Caki2 (cell line): ENCODE results near the gene EDEM3. TPM values are rescaled to one million over a fixed set of nuclear protein-coding genes. Genes with fewer than 3 reads are reported as not detected.
"Not testable (repeated sequence)": the region's sequence is repeated elsewhere in the genome, so short reads cannot be mapped to it uniquely, and the experiment has no call there.

ENCODE experiments used
- DNase-seq: peaks from one replicate; pipeline ENCODE4 v3.0.0-alpha.2; 2015; ENCODE audit warnings: low read depth
- in situ Hi-C: cut with HindIII; loops from 2 replicates; pipeline ENCODE4 v1.10.0; 2016; ENCODE audit warnings: low sequenced_read_pairs, low pct_unique_long_range_greater_than_20kb, mixed read lengths
- total RNA-seq: library from RNA; depleted of rRNA; stranded (reverse); fragments of >200 nt; shearing (Covaris generic); gene quantifications from 2 replicates; pipeline ENCODE4 v1.2.3, GENCODE V29; 2014; ENCODE audit warnings: low replicate concordance

Gene EDEM3
- total RNA-seq, 1 experiment from 2014 or later = 8.8 TPM

DNA sequence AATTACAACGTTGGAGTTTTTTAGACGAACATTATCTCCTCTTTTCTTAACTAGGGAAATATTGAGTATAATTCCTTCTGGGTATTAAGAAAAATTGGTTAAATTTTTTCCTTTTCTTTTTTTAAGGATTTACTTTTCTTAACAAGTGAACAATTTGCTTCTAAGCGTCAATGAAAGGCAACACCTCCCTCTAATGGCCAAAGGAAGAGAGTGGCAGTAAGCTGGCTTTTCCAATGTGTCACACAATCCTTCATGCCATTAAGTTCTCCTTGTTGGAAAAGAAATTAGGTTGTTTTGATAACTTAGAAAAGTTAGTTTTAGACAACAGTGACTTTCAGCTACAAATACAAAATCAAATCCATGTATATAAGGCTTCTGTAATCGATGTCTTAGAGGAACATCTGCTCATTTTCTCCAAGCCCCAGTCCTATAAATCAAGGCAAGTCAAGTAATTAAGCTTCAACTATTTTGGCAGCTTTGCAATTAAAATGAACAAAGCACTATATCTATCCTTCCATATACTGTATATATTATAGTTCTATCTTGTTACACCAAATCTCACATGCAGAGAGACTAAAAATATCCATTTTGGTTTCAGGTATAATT is 62.8 kb downstream of the EDEM3 start:
- DNase-seq = peak; percentile 30
- in situ Hi-C loops = no loop called here

DNA sequence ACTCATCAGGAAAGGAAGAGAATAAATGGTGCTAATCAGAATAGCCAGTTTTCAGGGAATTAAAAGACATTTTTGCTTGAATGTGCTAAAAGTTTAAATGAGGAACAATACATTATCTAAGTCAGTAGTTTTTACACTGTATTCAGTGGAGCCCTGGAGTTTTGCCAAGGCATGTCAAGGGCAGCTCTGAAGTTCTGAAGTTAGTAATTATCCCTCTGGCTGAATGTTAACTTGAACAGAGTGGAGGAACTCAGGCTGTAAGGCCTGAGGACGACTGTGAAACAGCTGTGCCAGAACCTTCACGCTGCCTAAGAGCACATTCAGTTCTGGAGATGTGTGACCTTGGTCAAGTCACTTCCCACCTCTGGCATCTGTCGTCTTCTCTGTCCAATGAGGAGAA is 68.1 kb downstream of the EDEM3 start:
- in situ Hi-C loops = no loop called here
- no peak for DNase-seq

DNA sequence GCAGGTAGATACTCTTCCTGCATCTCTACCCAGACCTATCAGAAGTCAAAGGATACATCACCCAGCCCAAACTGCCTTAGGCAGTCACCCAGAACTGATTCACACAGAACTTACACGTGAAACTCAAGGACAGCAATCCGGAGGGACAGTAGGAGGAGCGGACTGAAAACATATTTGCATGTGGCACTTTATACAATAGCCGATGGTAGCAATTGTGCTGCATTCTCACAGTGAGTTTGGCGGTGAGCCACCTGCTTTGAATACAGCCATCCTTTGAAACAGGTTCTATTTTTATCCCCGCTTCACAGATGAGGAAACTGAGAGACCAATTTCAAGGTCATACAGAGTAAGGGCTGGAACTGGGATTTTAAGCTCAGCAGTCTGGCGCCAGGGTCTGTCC is 69.5 kb downstream of the EDEM3 start:
- in situ Hi-C loops = no loop called here
- DNase-seq = no peak

DNA sequence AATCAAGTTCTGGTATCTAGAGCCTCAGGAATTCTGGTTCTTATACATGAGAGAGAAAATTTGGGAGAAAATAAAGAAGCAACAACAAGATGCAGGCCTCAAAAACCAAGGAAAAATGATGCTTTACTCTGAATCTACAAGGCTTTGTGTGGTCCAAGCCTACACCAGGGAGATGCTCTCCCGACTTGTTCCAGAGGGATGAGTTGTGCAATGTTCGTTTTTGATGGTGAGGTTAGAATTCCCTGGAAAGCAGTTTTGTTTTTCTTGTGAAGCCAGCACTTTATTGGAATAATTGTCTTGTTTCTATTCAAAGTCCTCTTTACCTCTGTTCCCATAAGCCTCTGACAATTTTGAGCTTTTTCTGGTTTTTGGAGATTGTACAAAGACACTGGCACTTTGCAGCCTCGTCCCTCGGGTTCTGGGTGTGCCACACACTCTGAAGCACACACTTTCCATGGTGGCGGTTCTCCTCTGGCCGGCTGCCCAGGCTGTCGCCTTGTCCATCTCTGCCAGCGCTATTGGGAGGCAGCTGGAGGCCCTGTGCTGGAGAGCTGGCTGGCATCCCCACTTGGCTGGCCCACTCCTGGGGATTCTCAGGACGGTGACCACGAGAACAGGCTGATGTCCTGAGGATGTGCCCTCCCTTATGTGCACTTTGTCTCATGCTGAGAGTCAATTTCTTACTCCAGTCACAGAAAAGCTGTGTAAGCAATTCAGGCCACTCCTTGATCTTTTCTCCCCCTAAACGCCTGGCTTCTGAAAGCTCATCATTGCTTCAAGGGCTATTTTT is 70.2 kb downstream of the EDEM3 start:
- in situ Hi-C loops = no loop called here
- no peak for DNase-seq

DNA sequence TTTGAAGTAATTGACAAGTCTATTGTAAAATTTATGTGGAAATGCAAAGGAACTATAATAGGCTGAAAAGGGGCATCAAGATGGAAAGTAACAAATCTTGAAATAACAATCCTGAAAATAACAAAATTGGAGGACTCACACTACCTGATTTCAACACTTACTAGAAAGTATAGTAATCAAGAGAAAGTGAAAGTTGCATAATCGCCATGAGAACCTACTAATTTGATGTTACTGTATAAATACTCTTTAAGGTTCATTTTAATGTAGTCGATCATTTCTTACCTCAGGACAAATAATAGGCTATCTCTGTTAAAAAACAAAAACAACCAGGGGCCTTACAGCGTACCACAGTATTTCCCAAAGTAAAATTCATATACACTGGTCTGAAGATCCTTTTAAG is 71.7 kb downstream of the EDEM3 start:
- in situ Hi-C loops = no loop called here
- no peak for DNase-seq

DNA sequence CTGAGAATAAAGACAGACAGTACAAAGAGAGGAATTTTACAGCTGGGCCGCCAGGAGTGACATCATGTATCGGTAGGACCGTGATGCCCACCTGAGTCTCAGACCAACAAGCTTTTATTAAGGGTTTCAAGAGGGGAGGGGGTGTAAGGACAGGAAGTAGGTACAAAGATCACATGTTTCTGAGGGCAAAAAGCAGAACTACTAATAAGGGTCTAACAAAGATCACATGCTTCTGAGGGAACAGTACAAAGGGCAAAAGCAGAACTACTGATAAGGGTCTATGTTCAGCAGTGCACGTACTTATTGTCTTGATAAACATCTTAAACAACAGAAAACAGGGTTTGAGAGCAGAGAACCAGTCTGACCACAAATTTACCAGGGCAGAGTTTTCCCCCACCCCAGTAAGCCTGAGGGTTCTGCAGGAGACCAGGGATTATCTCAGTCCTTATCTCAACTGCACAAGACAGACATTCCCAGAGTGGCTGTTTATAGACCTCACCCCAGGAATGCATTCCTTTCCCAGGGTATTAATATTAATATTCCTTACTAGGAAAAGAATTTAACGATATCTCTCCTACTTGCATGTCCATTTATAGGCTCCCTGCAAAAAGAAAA is 73.9 kb downstream of the EDEM3 start:
- in situ Hi-C loops, DNase-seq: not testable (repeated sequence)

DNA sequence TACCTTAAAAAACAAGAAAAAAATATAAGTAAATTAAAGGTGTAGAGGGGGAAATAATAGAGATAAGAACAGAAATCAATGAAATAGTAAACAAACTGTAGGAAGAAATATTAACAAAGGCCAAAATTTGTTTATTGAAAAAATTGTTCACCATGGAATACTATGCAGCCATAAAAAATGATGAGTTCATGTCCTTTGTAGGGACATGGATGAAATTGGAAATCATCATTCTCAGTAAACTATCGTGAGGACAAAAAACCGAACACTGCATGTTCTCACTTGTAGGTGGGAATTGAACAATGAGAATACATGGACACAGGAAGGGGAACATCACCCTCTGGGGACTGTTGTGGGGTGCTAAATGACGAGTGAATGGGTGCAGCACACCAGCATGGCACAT is 75.2 kb downstream of the EDEM3 start:
- in situ Hi-C loops, DNase-seq: not testable (repeated sequence)

DNA sequence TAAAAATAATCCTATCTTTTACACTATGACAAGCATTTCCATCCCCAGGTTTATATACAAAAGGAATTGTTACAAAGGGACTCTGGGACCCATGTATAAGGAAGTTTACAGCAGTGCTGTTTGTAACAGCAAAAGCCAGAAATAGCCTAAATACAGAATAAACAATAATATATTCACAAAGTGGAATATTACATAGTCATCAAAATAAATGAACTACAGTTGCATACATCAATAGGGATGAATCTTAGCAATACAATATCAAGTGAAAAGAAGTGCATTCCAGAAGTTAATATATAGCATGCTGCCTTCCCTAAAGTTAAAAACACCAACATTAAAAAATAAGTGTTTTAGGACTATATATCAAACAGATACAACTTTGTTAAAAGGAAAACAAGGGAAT is 77.3 kb downstream of the EDEM3 start:
- in situ Hi-C loops = no loop called here
- no peak for DNase-seq

DNA sequence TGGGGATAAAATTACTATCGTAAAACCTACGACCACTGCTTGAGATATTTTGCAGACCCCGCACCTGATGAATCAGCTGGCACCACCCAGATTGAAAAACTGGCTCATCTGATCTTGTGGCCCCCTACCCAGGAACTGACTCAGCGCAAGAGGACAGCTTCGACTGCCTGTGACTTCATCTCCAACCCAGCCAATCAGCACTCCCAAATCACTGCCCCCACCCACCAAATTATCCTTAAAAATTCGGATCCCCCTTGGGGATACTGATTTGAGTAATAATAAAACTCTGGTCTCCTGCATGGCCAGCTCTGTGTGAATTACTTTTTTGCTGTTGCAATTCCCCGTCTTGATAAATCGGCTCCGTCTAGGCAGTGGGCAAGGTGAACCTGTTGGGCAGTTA is 81.4 kb downstream of the EDEM3 start:
- in situ Hi-C loops = no loop called here

DNA sequence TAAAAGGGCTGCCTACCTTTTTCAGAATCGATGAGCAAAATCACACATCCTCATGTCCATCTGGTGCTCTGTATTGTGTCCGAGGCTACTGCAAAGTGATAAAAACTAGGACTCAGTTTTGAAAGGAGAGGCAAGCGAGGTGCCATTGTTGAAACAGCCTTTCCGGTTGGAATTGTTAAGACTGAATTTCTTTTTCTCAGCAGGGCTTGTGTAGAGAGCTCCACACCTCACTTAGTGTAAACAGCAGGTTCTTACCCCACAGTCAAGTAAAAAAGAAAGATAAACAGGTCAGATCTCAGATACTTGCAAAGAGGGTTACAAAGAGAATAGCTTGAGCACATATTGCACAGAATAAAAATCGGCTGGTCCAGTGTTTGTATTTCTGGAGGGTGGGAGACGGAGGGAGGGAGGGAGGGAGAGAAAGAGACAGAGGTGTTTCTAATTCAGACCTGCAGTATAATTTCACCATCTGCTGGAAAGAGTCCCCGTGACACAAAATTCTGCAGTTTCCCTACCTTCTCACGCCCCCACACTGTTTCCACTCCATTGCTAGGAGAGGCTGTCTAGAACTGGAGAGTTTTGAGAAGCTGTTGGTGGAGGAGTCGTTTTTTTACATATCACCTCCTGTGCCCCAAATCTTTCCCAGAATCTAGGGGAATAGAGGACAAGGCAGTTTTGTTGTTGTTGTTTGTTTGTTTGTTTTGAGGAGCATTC is 82.5 kb downstream of the EDEM3 start:
- no peak for DNase-seq
- in situ Hi-C loops = no loop called here

More for the DNA sequence above, 81.4 kb downstream of the EDEM3 start:
- DNase-seq = no peak

DNA sequence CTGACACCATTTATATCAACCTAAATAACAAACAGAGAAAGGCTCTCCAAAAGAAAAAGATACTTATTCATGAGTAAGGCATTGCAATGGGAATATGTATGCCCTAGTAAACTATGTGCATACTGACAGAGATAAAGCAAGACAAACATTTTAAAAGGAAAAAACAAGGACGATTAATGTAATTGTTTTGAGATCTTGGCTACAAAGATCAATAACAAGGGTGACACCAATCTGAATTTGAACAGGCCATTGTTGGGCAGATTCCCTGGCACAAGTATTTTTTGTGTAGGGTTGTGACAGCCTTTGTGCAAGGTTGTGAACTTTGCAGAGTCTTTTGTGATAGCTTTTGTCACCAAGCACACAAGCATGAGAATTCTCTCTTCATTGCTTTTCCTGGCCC is 85.3 kb downstream of the EDEM3 start:
- no peak for DNase-seq
- in situ Hi-C loops = no loop called here

DNA sequence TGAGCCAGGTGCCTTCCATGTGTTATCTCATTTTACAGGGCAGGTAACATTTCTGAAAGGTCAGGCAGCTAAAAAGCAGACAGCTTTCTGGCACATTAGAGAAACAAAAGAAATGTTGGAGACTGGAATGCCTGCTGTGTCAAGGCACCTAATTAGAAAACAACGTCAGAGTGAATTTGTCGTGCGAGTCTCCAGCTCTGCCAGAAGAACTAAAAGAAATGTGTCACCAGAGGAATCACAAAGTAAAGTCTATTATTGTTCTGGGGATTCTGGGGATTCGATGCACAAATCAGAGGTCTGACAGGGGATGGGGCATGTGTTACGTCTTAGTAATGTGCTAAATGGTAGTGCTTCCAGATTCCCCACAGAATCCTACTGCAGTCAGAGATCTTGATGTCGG is 89.3 kb downstream of the EDEM3 start:
- DNase-seq = no peak
- in situ Hi-C loops = no loop called here

DNA sequence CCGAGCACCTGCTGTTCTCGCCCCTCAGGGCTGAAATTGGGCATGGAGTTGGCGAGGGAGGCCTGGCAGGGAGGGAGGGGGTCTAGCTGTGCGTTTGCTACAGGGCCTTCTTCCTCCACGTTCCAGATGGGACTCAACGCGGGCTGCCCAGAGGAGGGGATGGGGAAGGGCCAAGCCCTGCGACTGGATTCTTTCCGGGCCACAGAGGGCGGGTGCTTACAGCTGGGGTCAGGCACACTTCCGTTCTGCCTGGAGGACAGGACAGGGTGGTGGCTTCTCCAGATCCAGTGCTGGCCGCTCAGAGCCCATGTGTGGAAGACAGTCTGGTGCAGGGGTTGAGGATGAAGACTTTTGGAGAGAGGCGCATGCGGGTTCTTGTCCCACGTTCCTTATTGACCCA is 90.0 kb downstream of the EDEM3 start:
- in situ Hi-C loops = no loop called here
- no peak for DNase-seq

DNA sequence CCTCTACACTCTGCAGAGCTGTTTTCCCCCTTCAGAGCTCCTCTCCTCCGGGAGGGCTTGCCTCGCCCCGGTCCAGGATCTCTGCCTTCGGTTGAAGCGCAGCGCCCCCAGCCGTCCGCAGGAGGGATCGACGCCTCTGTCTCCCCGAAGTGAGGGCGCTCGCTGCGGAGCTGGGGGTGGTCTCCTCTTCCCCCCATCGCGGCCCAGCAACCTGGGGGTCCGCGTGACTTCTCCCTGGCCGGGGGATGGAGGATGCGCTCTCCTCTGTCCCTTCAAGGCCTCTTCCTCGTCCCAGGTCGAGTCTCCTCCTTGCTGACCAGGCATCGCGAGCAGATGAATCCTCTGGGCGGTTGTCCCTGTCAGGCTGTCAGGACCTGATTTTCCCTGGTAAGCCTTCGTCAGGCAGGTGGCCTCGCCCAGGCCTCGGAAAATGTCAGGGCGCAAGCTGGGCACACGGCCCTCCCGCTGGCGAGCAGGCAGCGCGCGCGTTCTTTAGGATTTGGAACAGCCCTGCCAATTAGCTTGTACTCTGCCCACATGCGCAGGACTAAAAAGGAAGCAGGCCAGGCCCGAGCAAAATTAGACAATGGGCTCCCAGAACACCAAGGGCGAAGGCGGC is 90.5 kb downstream of the EDEM3 start:
- in situ Hi-C loops = no loop called here
- peak; percentile 16 for DNase-seq

DNA sequence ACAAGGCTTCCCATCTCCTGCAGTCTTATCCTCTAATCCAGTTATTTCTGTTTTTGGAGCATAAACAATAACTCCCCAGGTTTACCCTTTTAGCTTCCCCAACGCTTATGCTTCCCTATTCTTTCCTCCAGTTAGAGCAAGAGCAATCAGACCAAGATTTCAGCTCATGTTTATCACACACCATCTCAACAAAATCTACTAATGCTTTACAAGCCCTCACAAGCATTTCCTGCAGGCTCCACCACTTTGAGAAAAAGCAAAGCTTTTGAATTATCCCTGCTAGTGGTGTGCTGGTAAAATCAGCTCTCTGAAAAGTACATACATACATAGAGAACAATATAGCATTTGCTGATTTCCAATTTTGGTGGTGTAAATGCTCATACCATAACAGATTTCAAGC is 92.9 kb downstream of the EDEM3 start:
- in situ Hi-C loops = no loop called here
- no peak for DNase-seq

DNA sequence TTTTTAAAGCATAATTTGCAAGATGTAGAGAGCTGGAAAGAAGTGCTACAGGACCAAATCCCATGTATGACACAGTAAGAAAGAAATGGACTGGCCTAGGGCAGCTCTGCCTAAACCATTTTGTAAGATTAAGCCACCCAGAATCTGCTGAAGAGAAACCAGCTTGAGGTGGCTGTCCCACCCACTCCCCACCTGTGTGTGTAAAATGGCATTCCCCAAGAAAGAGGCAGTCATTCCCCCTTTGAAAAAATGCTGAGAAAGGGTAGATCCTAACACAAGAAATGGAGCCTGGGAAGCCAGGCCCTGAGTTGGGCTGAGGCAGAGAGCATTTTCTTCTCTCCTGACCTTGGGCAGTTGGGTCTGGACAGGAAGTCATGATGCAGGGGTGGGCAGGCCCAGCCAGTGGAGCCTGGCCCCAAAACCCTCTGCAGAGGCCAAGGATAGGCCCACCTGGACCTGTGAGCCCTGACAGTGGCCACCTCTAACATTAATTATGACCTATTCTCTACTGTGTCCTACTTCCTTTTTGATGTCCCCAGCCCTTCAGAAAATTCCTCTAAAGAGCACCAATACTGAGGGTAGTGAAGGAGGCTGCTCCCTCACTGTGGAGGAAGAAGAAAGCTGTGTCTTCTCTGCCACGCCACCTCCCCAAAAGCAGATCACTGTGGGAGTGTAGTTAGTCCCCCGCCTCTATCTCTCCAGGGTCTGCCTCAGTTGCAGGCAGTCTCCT is 94.0 kb downstream of the EDEM3 start:
- no peak for DNase-seq
- in situ Hi-C loops = no loop called here

DNA sequence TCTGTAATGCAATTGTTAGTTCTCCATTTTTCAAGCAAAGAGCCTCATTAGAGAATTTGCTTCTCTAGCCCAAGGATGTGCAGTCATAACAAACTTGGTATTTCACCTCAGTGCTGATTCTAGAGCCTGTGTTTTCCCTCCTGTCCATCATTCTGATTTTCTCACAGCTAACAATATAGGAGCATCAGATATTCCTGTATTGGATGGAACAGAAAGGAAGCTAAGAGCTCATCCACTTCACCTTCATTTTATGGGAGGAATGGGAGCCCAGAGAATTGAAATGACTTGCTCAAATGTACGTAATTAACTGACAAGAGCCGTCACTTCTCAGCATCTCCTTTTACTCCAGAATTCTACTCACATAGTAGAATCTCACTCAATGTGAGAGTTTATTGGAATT is 96.6 kb downstream of the EDEM3 start:
- in situ Hi-C loops = no loop called here
- DNase-seq = no peak

DNA sequence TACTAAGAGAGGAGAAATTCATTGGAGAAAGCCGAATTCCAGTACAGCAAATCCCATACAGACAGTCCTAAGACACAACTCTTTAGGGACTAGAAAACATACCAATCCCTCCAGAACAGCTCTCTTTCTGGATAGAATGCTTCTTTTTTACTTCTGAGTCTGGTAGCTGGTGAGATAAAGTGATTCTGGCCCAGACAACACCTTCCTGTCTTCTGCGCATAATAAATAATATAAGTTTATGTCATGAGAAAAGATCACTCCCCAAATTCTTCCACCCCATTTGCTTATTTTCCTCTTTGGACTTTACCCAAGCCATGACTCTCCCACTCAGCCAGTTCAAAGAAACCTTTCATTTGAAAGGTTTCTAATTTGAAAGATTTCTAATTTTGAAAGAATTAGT is 98.4 kb downstream of the EDEM3 start:
- in situ Hi-C loops = no loop called here
- DNase-seq = no peak
